A549 treated with AZD9567 at 1 μM for 4 hours (cell line): ENCODE measurements around the gene ZMAT1. TPM values are rescaled to one million over a fixed set of nuclear protein-coding genes. Genes with fewer than 3 reads are reported as not detected.

Source experiments
- total RNA-seq: library from RNA; stranded (reverse); fragments of 200-300 nt; extraction: Qiagen RNA extraction; gene quantifications from 5 replicates; pipeline ENCODE4 v1.2.3, GENCODE V29; 2022; ENCODE audit not compliant: insufficient read depth

ZMAT1 gene
- 0.01 to 0.06 TPM (median 0.02 TPM) in 4 of 5 replicates, not detected in the other for total RNA-seq

GRCh38 chrX:101931488-101932248 is at the start of gene ZMAT1:
TSS of gene ZMAT1 (minus strand) at chrX:101932027. CDS start at chrX:101932008, 19 bp downstream.

Other genes with a start within 250 kb of the ZMAT1 start
- gene TCEAL2, start 193.7 kb upstream of the ZMAT1 start, total RNA-seq = not detected in 5 replicates
- not detected in 5 replicates for gene TCEAL6, start 210.5 kb upstream of the ZMAT1 start, total RNA-seq
- not detected in 5 replicates for gene BEX5, start 223.9 kb upstream of the ZMAT1 start, total RNA-seq